ENCODE data around the gene ESYT3. TPM values are rescaled to one million over a fixed set of nuclear protein-coding genes. Genes with fewer than 3 reads are reported as not detected.
A peak's percentile ranks its signal among the peaks of the same experiment; 100 is the strongest.

ESYT3 gene
- total RNA-seq, 4 donors from 2014 or later = 0.20 to 2.3 (median 0.77) TPM

GRCh38 chr3:138394156-138394555 lies 40.3 kb upstream of the ESYT3 start:
- H3K4me3 ChIP-seq = no peak overlapping the region
- no peak for TF ChIP-seq POLR2A (IDR thresholded peaks at IDR 0.05)
- TF ChIP-seq CTCF (IDR thresholded peaks at IDR 0.05 in 4 of 5, conservative IDR thresholded peaks at IDR 0.05 in 1 of 5) = no peak
- H3K36me3 ChIP-seq = peaks cover 0 to 5% of the 10 kb centered on the region in 2 donors
- ATAC-seq (no peak), DNase-seq (no peak)
- H3K4me1 ChIP-seq = peaks cover 42 to 69% of the 10 kb centered on the region in 2 donors
- intact Hi-C loops (cut with DNase I; ENCODE audit: low total_unique reads) (no loop called here), in situ Hi-C loops (cut with MboI; ENCODE audit: low sequenced_read_pairs in 4 of 4) (loop anchor here in 1 of 4 donors (10.0 kb wide), 1 partner anchor 59 kb away; no protein-coding TSS in a partner anchor)
- H3K27me3 ChIP-seq = no peaks in the 10 kb centered on the region
- no peaks in the 10 kb centered on the region for H3K9me3 ChIP-seq
- H3K27ac ChIP-seq = peak overlapping the region in 1 of 4 donors; percentile 18

- ATAC-seq (no peak), DNase-seq (no peak)
- intact Hi-C loops (cut with DNase I; ENCODE audit: low total_unique reads) (no loop called here), in situ Hi-C loops (cut with MboI; ENCODE audit: low sequenced_read_pairs in 4 of 4) (loop anchor here in 1 of 4 donors (10.0 kb wide), 1 partner anchor 60 kb away; no protein-coding TSS in a partner anchor)
- Histone ChIP-seq H3K27ac (no peak overlapping the region), H3K36me3 (peaks cover 0 to 5% of the 10 kb centered on the region in 2 donors), H3K4me1 (peaks cover 42 to 69% of the 10 kb centered on the region in 2 donors), H3K9me3 (no peaks in the 10 kb centered on the region), H3K4me3 (no peak overlapping the region), H3K27me3 (no peaks in the 10 kb centered on the region)
- TF ChIP-seq POLR2A (IDR thresholded peaks at IDR 0.05) (no peak), CTCF (IDR thresholded peaks at IDR 0.05 in 4 of 5, conservative IDR thresholded peaks at IDR 0.05 in 1 of 5) (no peak)
These were observed 39.7 kb upstream of the ESYT3 start for GRCh38 chr3:138394686-138395085.

GRCh38 chr3:138395865-138396751 lies 38.3 kb upstream of the ESYT3 start:
- H3K27ac ChIP-seq = peak overlapping the region in 3 of 4 donors; percentile 29 to 53 (median 47)
- in situ Hi-C loops (cut with MboI; ENCODE audit: low sequenced_read_pairs in 4 of 4) = loop anchor here in 1 of 4 donors (10.0 kb wide), 1 partner anchor 61 kb away; no protein-coding TSS in a partner anchor
- no peak overlapping the region for H3K4me3 ChIP-seq
- no peaks in the 10 kb centered on the region for H3K9me3 ChIP-seq
- no peak for TF ChIP-seq CTCF (IDR thresholded peaks at IDR 0.05 in 4 of 5, conservative IDR thresholded peaks at IDR 0.05 in 1 of 5)
- no peak for TF ChIP-seq POLR2A (IDR thresholded peaks at IDR 0.05)
- peaks cover 0 to 14% of the 10 kb centered on the region in 2 donors for H3K36me3 ChIP-seq
- no peaks in the 10 kb centered on the region for H3K27me3 ChIP-seq
- intact Hi-C loops (cut with DNase I; ENCODE audit: low total_unique reads) = no loop called here
- DNase-seq = no peak
- peaks cover 40 to 68% of the 10 kb centered on the region in 2 donors for H3K4me1 ChIP-seq
- no peak for ATAC-seq

- peaks cover 0 to 22% of the 10 kb centered on the region in 2 donors for H3K36me3 ChIP-seq
- DNase-seq (no peak), ATAC-seq (peak in 1 of 2 donors; percentile 3)
- H3K27ac ChIP-seq = no peak overlapping the region
- no peaks in the 10 kb centered on the region for H3K27me3 ChIP-seq
- intact Hi-C loops (cut with DNase I; ENCODE audit: low total_unique reads) (no loop called here), in situ Hi-C loops (cut with MboI; ENCODE audit: low sequenced_read_pairs in 4 of 4) (loop anchor here in 1 of 4 donors (10.0 kb wide), 1 partner anchor 62 kb away; no protein-coding TSS in a partner anchor)
- no peaks in the 10 kb centered on the region for H3K9me3 ChIP-seq
- no peak overlapping the region for H3K4me3 ChIP-seq
- H3K4me1 ChIP-seq = peaks cover 38 to 60% of the 10 kb centered on the region in 2 donors
- TF ChIP-seq CTCF (IDR thresholded peaks at IDR 0.05 in 4 of 5, conservative IDR thresholded peaks at IDR 0.05 in 1 of 5) (no peak), POLR2A (IDR thresholded peaks at IDR 0.05) (no peak)
These were observed 37.5 kb upstream of the ESYT3 start for GRCh38 chr3:138396752-138397410.

Data from gastrocnemius medialis (tissue), 4 donors.